Stimulated activated CD4-positive, alpha-beta T cell treated with anti-CD3 and anti-CD28 coated beads, Interleukin-15, amount 100 ng/mL, for 1 hour (primary cell): ENCODE data around the gene FAM193B.

Experiments
- DNase-seq, 2 donors: peaks; one replicate each; pipeline ENCODE4 v3.0.0-alpha.2; 2020; ENCODE audit warnings: low read depth in 1 of 2, low spot score in 1 of 2

Gene FAM193B

GRCh38 chr5:177501874-177502678 is 52.3 kb downstream of the FAM193B start:
- no peak for DNase-seq

- peak; percentile 69 to 79 for DNase-seq
These were observed 53.5 kb downstream of the FAM193B start for GRCh38 chr5:177500685-177501522.

- DNase-seq = no peak
These were observed 54.5 kb downstream of the FAM193B start for GRCh38 chr5:177499842-177500241.

- DNase-seq = no peak
These were observed 56.2 kb downstream of the FAM193B start for GRCh38 chr5:177498013-177498787.

GRCh38 chr5:177497292-177498012 is 56.9 kb downstream of the FAM193B start, which contains the start of gene PDLIM7:
Gene PDLIM7 (minus strand): TSS chr5:177497604. CDS start chr5:177496512, 1,092 bp downstream.
- DNase-seq = peak; percentile 88 to 91

GRCh38 chr5:177496727-177497291 is 57.6 kb downstream of the FAM193B start:
- DNase-seq = no peak

- no peak for DNase-seq
These were observed 58.2 kb downstream of the FAM193B start for GRCh38 chr5:177496070-177496726.

- no peak for DNase-seq
These were observed 58.9 kb downstream of the FAM193B start for GRCh38 chr5:177495243-177496060.

GRCh38 chr5:177494346-177495195 is 59.8 kb downstream of the FAM193B start:
- no peak for DNase-seq

- no peak for DNase-seq
These were observed 60.5 kb downstream of the FAM193B start for GRCh38 chr5:177493795-177494345.

GRCh38 chr5:177492841-177493240 is 61.5 kb downstream of the FAM193B start:
- no peak for DNase-seq

- no peak for DNase-seq
These were observed 62.2 kb downstream of the FAM193B start for GRCh38 chr5:177491983-177492746.

GRCh38 chr5:177491429-177491945 is 62.9 kb downstream of the FAM193B start:
- no peak for DNase-seq

- DNase-seq = no peak
These were observed 63.4 kb downstream of the FAM193B start for GRCh38 chr5:177490992-177491391.

- DNase-seq = no peak
These were observed 63.9 kb downstream of the FAM193B start for GRCh38 chr5:177490311-177490991.

GRCh38 chr5:177489119-177489716 is 65.1 kb downstream of the FAM193B start:
- DNase-seq = no peak
